HG03469 (cell line): ENCODE results near the gene RWDD3.
A peak's percentile ranks its signal among the peaks of the same experiment; 100 is the strongest.

Source experiments
- ATAC-seq: cut with Tn5 transposase; IDR thresholded peaks from one replicate; pipeline ENCODE4 v1.9.1; 2021; ENCODE audit warnings: mild to moderate bottlenecking, moderate library complexity, moderate number of reproducible peaks; ENCODE audit not compliant: unreplicated experiment

RWDD3 gene, protein sequence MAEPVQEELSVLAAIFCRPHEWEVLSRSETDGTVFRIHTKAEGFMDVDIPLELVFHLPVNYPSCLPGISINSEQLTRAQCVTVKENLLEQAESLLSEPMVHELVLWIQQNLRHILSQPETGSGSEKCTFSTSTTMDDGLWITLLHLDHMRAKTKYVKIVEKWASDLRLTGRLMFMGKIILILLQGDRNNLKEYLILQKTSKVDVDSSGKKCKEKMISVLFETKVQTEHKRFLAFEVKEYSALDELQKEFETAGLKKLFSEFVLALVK

DNA sequence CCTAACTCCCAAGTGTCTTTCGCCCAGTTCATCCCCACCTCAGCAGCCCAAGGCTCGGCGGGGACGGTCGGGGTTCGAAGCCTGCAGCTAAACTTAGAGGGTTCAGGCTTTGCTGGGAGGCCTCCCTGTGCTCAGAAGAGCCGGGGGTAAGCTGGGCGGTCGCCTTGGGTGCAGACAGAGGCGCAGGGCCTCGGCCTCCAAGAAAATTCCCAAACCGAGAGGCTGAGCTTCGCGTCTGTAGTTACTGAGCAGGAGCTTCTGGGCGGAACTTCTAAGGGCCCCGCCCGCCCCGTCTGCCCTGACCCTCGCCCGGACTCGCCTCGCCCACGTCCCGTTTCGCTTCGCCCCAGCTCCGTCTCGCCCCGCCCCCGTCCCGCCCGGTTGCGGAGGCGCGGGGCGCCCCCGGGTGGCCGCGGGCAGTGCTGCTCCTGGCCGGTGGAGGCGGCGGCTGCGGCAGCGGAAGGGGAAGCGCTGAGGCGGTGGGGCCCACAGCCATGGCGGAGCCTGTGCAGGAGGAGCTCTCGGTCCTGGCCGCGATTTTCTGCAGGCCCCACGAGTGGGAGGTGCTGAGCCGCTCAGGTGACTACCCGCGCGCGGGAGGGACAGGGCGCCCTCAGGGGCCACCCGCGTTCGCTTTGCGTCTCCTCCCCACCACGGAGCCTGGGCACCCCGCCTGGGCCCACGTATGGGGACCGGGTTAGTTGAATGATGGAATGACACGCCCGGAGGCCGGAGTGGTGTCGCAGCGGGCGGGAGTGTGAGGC, at the start of gene RWDD3:
Gene RWDD3 (plus strand): TSS at position 474 of the 764 bp plus-strand sequence. CDS start 21 bp downstream, at position 495.
- ATAC-seq, result peak; percentile 98

GRCh38 chr1:95186149-95186548, 47.9 kb upstream of the RWDD3 start:
- ATAC-seq, result no peak

DNA sequence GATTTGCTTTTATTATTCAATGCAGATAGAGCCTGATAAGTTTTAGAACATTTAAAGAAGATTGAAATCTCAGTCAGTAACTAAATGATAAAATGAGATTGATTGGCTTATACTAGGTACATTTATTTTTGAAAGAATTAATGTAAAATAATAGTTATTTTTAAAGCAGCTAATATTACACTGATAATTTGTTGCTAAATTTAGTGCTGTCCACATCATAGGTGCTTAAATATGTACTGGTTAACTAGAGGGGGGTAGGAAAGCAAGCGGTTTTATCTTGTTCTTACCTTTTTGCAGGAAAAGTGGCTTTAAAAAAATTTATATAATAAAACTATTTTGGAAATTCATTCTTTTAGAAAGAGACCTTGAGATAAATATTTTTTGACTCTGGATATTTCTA, 40.4 kb upstream of the RWDD3 start:
- ATAC-seq, result no peak

DNA sequence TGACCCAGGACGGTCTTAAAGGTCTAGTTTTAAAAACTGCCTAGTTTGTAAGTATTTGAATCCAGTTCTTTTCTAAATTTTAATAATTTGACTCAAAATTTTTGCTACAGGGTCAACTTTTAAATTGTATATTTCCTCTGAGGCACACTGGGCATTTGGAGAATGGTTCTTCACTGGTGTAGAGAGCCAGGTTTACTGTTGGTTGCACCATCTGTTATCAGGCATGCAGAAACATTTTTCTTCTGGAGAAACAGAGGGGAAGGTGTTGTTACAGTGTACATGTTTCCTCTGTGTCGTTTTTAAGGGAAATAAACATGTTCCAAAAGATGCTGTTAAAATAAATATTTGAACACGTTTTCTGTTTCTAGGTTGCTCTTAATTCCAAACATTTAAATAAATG, 39.0 kb upstream of the RWDD3 start:
- no peak for ATAC-seq

DNA sequence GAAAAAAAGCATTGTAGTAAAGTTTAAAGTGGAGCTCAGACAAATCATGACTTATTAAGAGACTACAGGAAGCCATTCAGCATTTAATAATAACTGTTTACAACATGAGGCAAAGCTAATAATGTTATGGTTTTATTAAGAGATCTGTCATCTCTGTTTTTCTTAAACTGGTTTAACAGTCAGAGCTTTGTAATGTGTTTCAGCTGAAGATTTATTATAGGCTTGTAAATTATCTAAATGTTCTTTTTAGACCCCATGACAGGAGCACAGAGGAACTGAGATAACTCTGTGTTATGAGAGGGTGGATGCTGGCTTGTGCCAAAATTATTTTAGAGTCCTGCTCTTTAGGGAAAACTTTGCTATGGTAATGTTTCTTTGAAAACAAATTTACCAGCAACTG, 38.0 kb upstream of the RWDD3 start:
- no peak for ATAC-seq

GRCh38 chr1:95197616-95198252, 36.3 kb upstream of the RWDD3 start:
- ATAC-seq, result no peak

DNA sequence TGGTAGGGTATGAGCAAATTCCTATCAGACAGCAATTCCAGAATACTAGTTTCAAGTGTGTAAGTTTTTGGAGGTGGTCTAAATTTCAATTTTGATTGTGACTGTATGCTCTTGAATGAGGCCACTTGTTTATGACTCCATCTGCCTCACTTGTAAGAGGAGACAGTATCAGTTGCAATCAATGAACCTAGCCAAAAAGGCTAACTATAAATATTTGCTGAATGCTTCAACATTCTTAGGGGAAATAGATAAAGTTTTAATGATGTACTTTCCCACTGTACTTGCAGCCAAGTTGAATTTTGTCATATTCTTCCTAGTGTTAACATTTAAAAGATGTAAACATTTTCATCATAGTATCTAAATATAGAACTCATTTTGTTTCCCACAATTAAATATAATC, 32.1 kb upstream of the RWDD3 start:
- no peak for ATAC-seq

GRCh38 chr1:95203908-95204437, 30.0 kb upstream of the RWDD3 start:
- no peak for ATAC-seq

DNA sequence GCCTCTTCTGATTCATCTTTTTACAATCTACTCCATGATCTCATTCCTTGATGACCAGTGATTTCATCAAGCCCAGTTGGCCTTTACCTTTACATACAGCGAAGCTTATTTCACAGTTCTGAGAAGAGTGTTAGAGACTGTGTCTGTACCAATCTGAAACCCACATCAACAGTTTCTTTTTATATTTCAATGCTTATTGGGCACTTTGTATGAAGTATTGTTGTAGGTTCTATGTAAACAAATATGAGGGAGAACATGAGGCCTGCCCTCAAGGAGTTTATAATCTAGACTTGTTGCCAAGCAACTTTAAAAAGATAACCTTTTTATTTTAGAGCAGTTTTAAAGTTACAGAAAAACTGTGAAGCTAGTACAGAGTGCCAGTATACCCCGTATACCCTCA, 27.5 kb upstream of the RWDD3 start:
- no peak for ATAC-seq

GRCh38 chr1:95207223-95207935, 26.6 kb upstream of the RWDD3 start:
- ATAC-seq, result no peak

GRCh38 chr1:95208876-95209275, 25.1 kb upstream of the RWDD3 start:
- ATAC-seq, result no peak

GRCh38 chr1:95209291-95209690, 24.7 kb upstream of the RWDD3 start:
- ATAC-seq, result no peak

- ATAC-seq, result no peak
These were observed 17.6 kb upstream of the RWDD3 start for GRCh38 chr1:95216292-95216990.

DNA sequence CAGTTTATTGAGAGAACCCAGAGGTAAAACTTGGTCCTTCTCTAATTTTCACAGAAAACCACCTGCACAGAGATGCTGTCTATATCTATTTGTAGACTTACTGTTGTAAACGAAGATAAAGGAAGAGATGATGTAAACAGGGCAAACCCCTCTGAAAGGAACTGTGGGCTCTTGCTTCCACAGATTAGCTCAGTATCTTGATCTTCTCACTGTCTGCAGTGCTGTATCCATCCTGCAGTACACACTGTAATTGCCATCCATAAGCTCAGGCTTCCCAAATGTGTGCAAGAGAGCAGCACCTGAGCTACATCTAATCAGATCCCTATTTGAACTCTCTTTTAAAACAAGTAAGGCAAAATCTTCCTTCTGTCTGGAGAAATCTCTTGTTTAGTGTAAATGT, 16.6 kb upstream of the RWDD3 start:
- no peak for ATAC-seq

- no peak for ATAC-seq
These were observed 14.6 kb upstream of the RWDD3 start for GRCh38 chr1:95219407-95219806.

GRCh38 chr1:95221306-95221705, 12.7 kb upstream of the RWDD3 start:
- ATAC-seq, result no peak

GRCh38 chr1:95222629-95223028, 11.4 kb upstream of the RWDD3 start:
- ATAC-seq, result no peak

- no peak for ATAC-seq
These were observed 10.9 kb upstream of the RWDD3 start for GRCh38 chr1:95223110-95223509.

DNA sequence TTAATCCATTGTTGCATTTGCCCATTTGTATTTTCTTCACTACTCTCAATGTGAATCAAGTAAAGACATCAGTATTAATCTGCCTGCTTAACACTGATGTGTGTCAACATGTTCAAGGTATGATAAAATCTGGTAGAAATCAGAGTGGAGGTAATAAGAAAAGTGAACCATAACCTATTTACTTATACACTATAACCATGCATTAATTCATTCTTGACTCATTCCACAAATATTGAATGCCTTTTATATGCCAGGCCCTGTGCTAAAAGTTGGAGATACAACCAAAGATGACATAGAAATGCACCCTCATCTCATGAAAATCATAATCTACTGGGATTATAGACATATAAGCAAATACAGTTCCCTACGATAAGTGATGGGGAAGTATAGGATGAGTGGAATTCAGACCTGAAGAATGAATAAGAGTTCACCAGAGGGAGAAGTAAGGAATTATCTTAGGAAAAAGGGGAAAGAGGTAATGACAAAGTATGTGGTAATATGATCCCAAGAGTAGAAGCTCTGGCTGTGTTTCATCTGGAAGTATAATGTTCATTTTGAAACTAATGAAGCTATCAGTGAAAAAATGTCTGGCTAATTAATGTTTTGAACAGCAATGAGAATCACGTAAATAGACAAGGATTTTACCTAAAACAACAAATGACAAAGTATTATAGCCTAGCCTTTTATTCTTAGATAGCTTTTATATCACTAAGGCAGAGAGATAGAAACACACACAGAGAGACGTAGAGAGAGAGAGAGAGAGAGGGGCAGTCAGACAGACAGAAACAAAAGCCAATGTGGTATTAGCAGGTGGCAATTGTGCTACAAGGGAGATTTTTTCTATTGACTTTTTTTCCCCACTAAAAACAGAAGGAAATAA, 7.0 kb upstream of the RWDD3 start:
- no peak for ATAC-seq

DNA sequence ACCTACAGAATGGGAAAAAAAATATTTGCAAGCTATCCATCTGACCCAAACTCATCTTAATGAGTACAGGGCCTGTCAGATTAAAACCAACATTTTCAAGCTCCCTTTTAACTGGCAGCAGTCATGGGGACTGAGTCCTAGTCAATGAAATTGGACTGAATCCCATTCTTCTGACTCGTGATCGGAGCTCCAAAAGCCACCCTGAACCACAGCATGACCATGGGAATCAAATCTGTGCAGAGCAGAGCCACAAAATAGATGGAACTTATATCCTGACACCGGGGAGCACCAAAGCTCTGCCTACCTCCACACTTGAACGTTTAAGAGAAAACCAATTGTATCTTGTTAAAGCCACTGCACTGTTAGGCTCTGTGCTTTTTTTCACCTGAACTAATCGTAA, 5.0 kb upstream of the RWDD3 start:
- ATAC-seq, result no peak
